ENCODE results near the gene PRKRIP1.
"Not testable (repeated sequence)": the region's sequence is repeated elsewhere in the genome, so short reads cannot be mapped to it uniquely, and the experiment has no call there.

PRKRIP1 gene

DNA sequence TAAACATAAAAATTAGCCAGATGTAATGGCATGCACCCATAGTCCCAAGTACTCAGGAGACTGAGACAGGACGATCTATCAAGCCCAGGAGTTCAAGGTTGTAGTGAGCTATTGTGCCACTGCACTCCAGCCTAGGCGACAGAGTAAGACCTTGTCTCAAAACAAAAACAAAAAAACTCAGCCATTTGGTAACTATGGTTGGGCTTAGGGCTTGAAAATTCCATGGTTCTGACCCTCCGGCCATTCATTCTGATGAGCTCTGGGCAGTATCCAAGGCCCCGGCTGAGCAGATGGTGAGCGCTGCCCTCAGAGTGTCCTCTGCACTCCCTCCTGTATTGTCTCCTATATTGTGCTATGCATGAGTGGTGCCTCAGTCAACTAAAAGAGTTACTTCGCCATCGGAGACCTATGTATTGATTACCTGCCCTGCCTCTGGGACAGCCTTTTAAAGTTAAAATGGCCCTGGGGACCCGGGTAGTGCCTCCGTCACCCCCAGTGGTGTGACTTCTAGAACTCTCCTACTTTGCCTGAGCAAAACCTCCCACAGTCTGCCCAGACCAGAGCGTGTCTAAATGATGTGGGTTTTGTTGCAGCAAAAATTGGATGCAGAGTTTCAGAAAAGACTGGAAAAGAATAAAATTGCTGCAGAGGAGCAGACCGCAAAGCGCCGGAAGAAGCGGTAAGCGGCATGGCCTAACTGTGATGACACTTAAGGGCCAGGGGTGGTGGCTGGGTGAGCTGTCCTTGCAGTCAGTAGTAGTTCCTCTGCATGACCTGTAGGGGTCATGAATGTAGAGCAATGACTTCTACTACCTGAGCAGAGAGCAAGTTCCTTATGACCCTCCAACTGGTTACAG lies 8.1 kb downstream of the PRKRIP1 start:
- peak; percentile 69 for DNase-seq

DNA sequence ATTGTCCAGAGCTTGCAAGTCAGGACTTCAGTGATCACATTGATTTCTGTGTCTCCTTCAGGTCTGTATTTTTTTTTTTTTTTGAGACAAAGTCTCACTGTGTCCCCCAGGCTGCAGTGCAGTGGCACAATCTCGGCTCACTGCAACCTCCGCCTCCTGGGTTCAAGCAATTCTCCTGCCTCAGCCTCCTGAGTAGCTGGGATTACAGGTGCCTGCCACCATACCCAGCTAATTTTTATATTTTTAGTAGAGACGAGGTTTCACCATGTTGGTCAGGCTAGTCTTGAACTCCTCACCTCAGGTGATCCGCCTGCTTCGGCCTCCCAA lies 8.7 kb downstream of the PRKRIP1 start:
- DNase-seq: not testable (repeated sequence)

DNA sequence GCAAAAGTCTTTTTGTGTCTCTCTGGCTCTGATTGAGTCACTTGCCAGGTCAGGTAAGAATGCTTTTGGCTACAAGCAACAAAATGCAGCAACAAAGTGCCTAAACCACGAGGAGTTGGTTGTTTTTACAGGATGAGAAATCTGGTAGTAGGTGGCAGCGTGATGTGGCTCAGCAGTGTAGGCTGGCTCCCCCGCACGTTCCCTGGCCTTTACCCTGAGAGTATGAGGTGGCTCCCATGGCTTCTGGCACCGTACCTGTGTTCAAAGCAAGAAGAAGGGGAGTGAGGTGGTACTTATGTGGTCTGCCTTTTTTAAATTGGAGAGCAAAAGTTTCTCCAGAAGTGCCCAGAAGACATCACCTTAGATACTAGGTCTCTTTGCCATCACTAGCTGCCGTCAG lies 11.7 kb downstream of the PRKRIP1 start:
- DNase-seq: no peak

DNA sequence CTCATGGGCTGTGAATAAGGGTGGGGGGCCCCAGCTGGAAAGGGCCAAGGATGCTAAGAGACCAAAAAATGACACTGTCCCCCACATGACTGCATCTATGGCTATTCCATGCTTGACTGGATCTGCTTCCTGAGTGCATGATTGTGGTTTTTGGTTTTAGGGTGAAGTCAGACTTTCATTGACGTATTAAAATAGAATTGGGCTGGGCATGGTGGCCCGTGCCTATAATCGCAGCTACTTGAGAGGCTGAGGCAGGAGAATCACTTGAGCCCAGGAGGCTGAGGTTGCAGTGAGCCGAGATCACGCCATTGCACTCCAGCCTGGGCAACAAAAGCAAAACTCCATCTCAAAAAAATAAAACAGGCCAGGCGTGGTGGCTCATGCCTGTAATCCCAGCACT lies 12.4 kb downstream of the PRKRIP1 start:
- DNase-seq: not testable (repeated sequence)

DNA sequence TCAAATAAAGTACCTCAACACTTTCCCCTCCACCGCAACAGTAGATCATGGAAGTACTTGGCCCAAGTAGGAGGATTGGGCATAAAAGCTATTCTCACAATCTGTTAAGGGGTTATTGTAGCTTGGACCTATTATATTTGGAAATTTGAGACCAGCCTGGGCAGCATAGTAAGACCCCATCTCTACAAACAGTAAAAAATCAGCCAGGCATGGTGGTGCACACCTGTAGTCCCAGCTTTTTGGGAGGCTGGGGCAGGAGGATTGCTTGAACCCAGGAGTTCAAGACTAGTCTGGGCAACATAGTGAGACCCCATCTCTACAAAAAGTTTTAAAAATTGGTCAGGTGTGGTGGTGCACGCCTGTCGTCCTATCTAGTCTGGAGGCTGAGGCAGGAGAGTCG lies 13.2 kb downstream of the PRKRIP1 start:
- DNase-seq: no peak

DNA sequence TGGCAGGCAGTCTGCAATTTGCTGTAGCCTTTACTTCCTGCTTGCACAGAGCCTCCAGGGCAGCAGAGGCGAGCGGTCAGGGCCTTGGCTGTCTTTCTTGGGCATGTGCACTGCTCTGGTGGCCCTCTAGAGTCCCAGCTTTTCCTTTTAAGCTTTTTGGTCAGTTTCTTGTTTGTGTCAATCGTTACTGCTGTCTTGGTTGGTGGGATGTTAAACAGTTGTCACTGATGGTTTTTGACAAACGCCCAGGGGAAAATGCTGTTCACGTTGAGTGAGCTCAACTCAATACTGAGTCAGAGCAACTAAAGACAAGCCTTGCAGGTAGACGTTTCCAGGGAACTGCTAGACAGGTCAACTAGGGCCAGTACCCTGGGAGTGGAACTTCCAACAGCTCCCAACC lies 14.0 kb downstream of the PRKRIP1 start:
- no peak for DNase-seq

DNA sequence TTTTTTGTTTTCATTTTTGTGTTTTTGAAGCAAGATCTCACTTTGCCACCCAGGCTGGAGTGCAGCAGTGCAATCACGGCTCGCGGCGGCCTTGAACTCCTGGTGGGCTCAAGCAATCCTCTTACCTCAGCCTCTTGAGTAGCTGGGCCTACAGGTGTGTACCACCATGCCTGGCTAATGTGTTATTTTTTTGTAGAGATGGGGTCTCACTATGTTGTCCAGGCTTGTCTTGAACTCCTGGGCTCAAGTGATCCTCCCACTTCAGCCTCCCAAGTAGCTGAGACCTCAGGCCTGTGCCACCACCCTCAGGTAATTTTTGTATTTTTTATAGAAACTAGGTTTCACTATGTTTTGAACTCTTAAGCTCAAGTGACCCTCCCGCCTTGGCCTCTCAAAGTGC lies 14.8 kb downstream of the PRKRIP1 start:
- no peak for DNase-seq

DNA sequence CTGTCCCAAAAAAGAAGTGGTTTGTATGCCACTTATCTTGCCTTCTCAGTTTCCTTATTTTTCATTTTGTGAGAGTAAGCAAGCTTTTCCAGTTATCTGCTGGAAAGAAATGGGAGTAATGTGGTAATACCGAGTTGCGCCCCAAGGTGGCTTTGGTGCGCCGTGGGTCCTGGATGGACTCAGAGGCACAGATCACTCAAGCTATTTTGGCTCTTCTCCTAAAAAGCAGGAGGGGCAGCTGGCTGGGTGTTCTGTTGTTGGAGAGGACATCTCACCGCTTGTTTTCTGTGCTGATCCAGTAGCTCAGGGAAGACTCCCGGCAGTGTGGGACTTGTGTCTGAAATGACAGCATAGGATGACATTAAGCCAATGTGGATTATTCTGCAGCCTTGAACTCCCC lies 16.4 kb downstream of the PRKRIP1 start:
- peak; percentile 47 for DNase-seq

DNA sequence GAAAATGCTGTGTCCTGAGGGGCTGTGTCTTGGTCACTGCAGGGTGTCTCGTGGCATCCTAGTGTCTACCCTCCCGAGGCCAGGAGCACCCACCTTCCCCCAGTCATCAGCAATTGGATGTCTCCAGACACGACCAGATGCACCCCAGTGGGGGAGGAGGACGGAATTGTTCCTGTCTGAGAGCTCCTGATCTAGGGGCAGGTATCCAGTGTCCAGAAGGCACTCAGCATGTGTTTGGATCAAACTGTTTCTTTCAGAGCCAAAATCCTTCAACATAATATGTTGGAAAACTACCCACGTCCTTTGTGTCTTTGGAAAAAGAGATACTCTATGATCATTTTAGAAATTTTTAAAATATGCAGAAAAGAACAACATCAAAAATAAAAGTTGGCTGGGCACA lies 16.9 kb downstream of the PRKRIP1 start:
- no peak for DNase-seq

DNA sequence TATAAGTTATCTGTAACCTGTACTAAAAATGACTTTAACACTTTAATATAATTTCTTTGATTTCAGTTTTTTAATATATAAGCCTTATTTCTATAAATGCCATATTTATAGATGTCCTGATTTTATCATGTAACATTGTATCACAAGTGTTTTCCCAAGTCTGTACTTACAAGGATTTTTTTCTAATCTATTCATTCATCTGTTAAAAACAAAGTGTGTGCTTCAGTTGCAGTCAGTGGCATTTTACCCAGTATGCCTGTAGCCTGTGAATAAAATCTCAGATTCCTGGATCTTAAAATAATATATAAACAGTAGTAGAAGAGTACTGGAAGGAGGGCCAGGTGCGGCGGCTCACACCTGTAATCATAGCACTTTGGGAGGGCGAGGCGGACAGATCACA lies 17.4 kb downstream of the PRKRIP1 start:
- DNase-seq: no peak

DNA sequence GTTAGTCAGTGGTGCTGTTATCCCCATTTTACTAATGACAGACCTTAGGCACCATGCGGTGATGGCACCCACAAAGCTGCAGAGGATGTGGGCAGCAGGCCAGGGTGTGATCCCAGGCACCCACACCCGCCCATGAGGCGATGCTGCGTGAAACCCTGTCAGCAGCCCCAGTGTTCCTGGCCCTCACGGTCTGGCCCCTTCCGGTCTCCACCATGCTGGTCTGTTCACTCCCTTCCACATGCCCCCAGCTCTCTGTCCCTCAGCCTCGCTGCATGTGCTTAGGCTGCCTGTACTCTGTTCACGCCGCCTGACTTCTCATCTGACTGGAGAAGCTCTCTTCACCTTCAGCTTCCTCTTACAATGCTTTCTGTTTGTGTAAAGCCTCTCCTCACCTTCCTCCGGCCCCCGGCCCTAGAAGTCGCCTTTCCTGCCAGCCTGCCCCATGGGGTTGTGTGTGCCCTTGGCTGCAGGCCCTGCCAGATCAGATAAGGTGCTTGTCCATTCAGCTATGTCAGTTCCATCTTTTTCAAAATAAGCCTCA lies 19.6 kb downstream of the PRKRIP1 start:
- peak; percentile 63 for DNase-seq

DNA sequence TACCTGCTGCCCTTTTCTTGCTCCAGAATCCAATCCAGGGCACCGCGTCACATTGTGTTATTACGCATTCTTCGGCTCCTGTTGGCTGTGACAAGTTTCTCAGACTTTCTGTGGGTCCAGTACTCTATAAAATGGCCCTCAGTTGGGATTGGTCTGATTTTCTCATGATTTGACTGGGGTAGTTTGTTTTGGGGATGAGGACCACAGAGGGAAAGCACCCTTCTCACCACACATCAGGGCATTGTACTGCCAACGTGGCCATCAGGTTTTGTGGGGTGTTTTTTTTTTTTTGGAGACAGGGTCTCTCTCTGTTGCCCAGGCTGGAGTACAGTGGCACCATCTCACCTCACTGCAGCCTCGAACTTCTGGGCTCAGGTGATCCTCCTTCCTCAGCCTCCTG lies 20.2 kb downstream of the PRKRIP1 start:
- no peak for DNase-seq

DNA sequence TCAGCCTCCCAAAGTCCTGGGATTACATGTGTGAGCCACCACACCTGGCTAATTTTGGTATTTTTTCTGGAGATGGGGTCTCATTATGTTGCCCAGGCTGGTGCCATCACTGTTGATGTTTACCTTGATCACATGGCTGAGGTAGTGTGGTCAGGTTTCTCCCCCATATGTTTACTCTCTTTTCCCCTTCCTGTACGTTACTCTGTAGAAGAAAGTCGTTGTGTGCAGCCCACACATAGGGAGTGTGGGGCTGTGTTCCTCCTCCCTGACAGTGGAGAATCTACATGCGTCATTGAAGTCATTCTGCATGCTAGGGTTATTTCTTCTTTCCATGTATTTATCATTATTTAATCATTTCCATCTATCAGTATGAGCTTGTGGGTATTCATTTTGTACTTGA lies 20.9 kb downstream of the PRKRIP1 start:
- DNase-seq: peak; percentile 35

DNA sequence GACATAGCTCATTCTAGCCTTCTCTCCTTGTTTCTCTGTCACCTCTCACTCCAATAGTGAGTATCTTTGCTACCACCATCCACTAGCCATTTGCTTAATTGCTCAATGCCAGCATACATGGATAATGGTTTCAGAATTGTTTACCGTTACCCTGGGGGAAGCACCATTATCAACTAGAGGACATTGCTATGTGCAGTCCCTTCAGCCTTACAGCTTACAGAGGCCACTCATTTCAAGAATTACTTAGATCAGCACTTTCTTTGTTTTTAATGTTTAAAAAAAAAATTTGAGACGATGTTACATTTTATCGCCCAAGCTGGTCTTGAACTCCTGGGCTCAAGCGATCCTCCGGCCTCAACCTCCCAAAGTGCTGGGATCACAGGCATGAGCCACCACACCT lies 22.4 kb downstream of the PRKRIP1 start:
- no peak for DNase-seq

DNA sequence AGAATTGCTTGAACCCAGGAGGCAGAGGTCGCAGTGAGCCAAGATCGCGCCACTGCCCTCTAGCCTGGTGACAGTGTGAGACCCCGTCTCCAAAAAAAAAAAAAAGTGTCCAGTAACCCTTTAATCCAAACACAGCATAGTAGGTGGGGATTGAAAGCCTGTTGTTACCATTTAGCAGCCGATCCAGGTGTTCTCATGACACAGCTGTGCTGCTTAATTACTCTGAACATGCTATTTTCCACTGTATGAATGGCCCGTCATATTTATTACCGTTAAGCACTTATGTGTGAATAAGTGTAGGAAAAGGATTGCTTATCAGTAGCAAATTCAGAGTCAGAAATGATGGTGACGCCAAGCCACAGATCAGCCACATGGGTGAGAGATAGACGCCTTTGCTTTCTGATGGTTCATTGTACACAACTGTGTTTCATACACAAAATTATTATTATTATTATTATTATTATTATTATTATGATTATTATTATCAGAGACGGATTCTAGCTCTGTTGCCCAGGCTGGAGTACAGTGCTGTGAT lies 25.6 kb downstream of the PRKRIP1 start:
- DNase-seq: no peak

DNA sequence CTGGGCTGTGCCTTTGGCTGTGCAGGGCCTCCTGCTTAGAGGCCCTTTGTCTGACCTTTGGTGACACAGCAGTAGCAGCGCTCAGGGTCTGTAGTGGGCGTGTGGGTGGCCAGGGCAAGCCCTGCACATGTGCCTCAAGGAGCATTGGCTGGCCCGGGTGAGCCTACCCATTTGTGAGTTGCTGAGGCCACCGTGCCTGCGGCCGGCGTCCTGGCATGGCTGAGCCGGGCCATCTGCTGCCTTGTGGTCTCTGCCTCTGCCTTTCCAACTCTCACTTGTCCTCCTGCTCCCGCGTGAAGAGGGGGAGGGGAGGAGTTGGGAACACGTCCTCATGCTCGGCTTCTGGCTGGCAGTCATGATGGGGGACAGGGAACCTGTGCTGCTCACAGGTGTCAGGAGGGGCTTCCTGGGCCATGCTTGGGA lies 28.0 kb downstream of the PRKRIP1 start:
- DNase-seq: no peak

DNA sequence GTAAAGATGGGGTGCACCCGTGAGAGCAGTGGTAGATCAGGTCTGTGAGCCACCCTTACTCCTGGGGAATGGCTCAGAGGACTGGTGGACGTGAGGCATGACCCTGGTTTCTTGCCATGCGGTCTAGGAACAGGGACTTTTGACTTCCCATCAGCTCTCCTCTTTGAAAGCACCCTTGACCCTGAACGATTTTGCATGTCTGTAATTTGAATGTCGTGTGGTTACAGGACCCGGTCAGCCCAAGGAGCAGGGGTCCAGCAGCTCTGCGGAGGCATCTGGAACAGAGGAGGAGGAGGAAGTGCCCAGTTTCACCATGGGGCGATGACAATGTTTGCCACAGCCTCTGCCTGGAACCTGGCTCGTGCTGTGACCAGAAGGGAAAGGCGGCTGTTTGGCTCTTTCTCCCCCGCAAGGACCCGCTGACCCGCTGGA lies 28.6 kb downstream of the PRKRIP1 start:
- DNase-seq: peak; percentile 36

DNA sequence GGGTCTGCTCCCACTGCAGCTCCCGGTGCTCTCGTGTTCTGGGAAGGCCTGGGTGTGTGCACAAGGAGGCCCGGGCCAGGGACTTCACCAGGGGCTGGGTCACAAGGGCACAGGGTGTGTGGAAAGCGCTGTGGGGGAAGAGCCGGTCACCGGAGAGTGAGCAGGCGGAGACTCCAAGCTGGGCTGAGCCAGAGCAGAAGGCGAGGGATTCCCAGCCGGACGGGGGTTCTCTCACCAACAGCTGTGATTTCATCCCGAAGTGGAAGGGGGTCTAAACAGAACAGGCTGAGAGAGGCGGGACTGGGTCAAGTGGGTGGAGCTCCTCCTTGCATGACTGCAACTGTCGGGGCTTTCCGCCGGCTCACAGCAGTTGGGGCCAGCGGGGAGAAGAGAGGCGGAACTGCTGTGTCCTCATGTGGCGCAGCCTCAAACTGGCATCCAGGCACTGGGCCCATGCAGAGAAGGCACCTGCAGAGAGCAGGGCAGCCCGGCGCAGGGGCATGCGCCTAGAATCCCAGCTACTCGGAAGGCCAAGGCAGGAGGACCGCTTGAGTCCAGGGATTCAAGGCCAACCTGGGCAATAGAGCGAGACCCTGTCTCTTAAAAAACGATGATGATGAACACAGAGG lies 29.6 kb downstream of the PRKRIP1 start:
- DNase-seq: peak; percentile 94

DNA sequence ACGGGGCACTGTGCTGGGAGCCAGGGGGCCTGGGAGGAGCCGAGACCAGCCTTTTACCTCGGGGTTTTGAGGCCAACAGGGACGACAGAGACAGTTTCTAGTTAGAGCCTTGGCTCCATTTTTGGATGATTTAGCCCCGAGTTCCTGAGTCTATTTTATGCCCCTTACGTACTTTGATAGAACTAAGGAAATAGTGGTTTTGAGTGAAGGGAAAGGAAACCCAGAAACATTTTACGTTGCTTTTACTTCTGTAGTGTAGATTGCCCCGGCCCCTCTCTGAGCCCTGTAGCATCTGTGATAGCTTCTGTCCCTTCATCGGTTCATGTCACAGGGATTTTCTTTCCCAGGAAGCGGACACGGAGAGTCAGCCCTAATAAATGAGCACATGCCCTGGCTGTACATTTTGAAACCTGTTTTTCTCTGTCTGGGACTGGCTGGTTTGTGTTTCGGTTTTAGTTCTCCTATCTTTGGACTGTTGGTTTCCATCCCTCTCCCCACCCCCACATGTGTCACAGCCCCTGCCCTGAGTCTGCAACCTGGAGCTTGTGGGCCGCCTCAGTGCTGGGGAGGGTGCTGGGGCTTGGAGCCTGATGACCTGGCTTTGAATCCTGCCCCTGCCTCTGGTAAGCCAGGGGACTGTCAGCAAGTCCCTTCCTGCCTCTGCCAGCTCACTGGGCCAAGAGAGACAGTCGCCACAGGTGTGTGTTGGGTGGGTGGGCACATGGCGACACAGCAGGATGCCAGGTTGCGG lies 30.3 kb downstream of the PRKRIP1 start:
- DNase-seq: peak; percentile 85

DNA sequence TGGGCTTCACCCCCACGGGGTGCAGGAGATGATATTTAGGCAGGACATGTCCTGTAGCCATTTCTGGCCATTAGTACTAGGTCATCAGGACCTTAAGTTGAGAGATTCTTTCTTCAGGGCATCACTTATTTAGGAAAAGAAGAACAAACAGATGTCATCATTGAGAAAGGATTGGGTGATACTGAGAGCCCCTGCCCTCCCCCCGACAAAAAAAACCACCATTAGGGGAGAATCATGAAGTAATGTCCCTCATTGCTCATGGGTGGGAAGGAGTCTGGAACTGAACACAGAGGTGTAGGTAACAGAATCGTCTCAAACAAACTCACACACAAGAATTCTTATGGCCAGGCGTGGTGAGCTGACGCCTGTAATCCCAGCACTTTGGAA lies 30.8 kb downstream of the PRKRIP1 start:
- no peak for DNase-seq

DNA sequence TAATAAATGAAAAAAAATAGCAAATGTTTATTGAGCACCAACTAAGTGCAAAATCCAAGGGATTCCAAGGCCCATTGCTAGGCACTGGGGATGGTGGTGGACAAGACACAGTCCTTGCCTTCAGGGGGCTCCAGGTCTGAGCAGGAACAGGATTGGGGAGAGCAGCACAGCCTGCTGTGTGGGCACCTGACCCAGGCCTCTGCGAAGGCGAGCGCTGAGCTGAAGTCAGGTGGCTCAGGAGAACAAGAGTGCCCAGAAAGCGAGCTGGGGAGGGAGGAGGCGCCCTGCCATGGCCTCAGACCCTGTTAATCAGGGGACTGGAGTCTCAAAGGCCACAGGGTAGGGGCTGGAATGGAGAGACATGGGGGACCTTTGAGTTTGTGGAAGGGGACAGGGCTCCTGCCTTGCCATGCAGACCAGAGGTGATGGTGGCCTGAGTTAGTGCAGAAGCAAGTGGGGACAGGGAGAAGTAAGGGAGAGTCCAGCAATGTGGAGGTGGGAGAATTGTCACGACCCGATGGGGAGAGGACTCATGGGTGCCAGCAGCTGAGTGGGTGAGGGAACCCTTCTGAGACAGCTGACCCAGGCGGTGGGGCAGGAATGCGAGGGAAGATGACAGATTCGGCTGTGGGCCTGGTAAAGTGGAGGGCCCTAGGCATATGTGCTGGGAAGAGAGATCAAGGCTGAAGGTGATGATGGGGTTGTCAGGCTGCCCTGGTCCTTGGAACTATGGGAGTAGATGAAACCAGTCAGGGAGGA lies 33.2 kb downstream of the PRKRIP1 start:
- DNase-seq: no peak

DNA sequence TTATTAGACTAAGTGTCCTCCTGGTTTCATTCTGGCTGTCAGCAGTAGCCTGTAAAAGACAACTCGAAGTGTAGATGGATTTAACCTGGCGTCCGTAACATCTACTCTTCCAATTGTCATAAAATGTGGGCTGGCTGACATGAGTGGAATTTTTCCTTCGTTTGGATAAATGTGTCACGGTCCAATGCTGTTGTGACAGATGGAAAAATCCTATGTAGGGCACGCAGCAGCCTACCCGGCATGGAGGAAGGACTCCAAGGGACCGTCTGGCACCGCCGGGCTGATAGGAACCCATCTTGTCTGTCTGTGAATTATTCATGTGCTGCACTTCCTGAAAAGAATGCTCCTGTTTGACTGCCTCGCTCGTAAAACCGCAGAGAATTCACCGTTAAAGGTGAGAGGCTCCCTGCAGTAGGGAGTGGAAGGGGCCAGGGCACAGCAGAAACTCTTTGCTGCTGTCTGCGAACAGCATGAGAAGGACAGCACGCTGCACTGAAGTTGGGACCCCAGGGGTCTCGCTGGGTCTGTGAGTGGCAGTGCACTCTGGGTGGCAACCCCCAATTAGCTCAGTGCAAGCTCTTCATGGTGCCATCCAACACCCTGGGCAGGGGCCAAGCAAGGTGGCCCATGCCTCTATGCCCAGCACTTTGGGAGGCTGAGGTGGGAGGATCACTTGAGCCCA lies 35.6 kb downstream of the PRKRIP1 start:
- peak; percentile 79 for DNase-seq
